ENCODE measurements around the gene TNFAIP8L3.

The TNFAIP8L3 gene

DNA sequence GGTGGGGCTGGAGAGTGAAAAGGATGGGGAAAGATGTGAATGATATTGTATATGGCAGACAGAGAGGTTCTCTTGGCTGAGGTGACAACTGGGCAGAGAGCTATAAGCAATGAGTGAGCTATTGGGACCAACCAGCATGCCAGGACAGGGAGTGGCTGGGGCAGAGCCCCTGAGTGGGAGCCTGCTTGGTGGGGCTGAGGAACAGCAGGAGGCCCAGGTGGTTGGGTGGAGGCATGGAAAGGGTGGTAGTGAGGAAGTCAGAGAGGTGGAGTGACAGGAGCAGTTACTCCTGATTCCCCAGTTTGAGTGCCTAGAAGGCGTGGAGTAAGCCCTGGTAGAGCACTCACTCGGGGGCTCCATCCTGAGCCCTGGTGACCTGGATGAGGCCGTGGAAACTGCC lies 15.5 kb upstream of the TNFAIP8L3 start:
- Mint-ChIP-seq H3K4me3 (no peak overlapping the region), H3K27me3 (ENCODE audit: low read depth) (peaks cover 26% of the 10 kb centered on the region), H3K36me3 (ENCODE audit: low read depth) (no peaks in the 10 kb centered on the region), H3K27ac (no peak overlapping the region), H3K9me3 (no peaks in the 10 kb centered on the region), H3K4me1 (no peaks in the 10 kb centered on the region)
- TF ChIP-seq, protein P1, sequence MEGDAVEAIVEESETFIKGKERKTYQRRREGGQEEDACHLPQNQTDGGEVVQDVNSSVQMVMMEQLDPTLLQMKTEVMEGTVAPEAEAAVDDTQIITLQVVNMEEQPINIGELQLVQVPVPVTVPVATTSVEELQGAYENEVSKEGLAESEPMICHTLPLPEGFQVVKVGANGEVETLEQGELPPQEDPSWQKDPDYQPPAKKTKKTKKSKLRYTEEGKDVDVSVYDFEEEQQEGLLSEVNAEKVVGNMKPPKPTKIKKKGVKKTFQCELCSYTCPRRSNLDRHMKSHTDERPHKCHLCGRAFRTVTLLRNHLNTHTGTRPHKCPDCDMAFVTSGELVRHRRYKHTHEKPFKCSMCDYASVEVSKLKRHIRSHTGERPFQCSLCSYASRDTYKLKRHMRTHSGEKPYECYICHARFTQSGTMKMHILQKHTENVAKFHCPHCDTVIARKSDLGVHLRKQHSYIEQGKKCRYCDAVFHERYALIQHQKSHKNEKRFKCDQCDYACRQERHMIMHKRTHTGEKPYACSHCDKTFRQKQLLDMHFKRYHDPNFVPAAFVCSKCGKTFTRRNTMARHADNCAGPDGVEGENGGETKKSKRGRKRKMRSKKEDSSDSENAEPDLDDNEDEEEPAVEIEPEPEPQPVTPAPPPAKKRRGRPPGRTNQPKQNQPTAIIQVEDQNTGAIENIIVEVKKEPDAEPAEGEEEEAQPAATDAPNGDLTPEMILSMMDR (IDR thresholded peaks at IDR 0.05; ENCODE audit: unreplicated experiment in 3 of 3): no peak

DNA sequence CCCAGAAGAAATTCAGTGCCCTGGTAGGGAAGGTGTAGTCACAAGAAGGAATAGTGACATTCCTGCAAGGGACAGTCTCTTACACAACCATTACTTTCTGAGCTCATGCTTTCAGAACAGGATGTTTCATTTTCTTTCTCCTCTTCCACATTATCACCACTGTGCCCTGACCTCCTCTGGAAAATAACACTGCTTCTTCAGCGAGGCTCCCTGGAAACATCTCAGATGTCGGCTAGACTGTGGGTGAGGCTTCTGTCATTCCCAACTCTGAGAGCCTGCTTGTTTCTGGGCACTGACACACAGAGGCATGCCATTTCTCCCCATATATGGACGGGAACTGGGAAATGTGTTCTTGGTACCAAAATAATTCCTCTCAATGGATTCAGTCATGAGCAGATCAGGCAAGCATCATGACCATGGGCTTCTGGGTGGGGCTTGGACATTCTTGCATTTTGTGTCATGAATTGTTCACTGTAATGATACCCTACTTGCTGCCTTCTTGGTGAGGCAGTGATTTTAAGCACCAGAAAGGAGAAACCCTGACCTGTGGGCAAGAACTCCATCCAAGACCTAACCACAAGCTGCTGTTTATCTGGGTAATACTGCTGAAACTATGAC lies 14.3 kb upstream of the TNFAIP8L3 start:
- Mint-ChIP-seq H3K4me3 (no peak overlapping the region), H3K27ac (no peak overlapping the region), H3K27me3 (ENCODE audit: low read depth) (peaks cover 37% of the 10 kb centered on the region), H3K36me3 (ENCODE audit: low read depth) (no peaks in the 10 kb centered on the region), H3K4me1 (peaks cover 8% of the 10 kb centered on the region), H3K9me3 (no peaks in the 10 kb centered on the region)
- TF ChIP-seq, protein P1 (IDR thresholded peaks at IDR 0.05; ENCODE audit: unreplicated experiment in 3 of 3): no peak

DNA sequence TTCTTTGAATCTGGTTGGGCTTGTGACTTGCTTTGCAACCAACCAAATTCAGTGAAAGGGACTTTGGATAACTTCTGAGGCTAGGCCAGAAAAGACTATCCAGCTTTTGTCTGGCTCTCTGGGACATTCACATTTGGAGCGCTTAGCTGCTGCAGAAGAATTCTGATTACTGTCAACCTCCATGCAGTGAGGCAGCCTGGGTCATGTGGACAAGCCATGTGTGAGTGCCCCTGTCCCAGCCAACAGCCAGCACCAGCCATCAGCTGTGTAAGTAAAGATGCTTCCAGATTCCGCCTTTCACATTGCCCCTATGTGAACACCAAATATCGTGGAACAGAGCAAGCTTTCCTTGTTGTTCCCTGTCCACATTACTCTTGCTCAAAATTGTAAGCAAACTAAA lies 12.9 kb upstream of the TNFAIP8L3 start:
- H3K27me3 Mint-ChIP-seq (ENCODE audit: low read depth): peaks cover 32% of the 10 kb centered on the region
- TF ChIP-seq, protein P1 (IDR thresholded peaks at IDR 0.05; ENCODE audit: unreplicated experiment in 3 of 3): no peak
- H3K36me3 Mint-ChIP-seq (ENCODE audit: low read depth): no peaks in the 10 kb centered on the region
- H3K4me3 Mint-ChIP-seq: no peak overlapping the region
- no peaks in the 10 kb centered on the region for H3K9me3 Mint-ChIP-seq
- H3K27ac Mint-ChIP-seq: no peak overlapping the region
- peaks cover 22% of the 10 kb centered on the region for H3K4me1 Mint-ChIP-seq

DNA sequence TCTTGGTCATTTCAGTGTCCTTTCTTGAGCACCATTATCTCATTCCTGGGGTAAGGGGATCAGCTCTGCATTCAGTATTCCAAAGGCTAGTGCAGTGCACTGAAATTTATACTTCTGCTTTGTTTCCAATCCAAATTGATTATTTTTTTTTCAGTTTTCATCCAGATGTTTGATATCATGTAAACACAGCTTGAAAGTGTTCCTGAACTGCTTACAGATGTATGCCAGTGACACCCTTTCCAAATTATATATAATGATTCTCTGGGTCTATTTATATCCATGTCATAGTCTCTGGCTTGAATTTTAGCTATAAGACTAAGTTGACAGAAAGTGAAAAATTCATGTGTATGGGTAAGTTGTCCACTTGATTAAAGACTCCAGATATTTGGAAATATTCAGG lies 11.8 kb upstream of the TNFAIP8L3 start:
- H3K36me3 Mint-ChIP-seq (ENCODE audit: low read depth): no peaks in the 10 kb centered on the region
- no peak overlapping the region for H3K4me3 Mint-ChIP-seq
- no peaks in the 10 kb centered on the region for H3K9me3 Mint-ChIP-seq
- no peak overlapping the region for H3K27ac Mint-ChIP-seq
- peaks cover 24% of the 10 kb centered on the region for H3K4me1 Mint-ChIP-seq
- H3K27me3 Mint-ChIP-seq (ENCODE audit: low read depth): peaks cover 34% of the 10 kb centered on the region
- TF ChIP-seq, protein P1 (IDR thresholded peaks at IDR 0.05; ENCODE audit: unreplicated experiment in 3 of 3): no peak

- H3K36me3 Mint-ChIP-seq (ENCODE audit: low read depth): no peaks in the 10 kb centered on the region
- TF ChIP-seq, protein P1 (IDR thresholded peaks at IDR 0.05; ENCODE audit: unreplicated experiment in 3 of 3): no peak
- H3K27me3 Mint-ChIP-seq (ENCODE audit: low read depth): peaks cover 36% of the 10 kb centered on the region
- H3K4me3 Mint-ChIP-seq: no peak overlapping the region
- no peak overlapping the region for H3K27ac Mint-ChIP-seq
- H3K4me1 Mint-ChIP-seq: peaks cover 24% of the 10 kb centered on the region
- H3K9me3 Mint-ChIP-seq: no peaks in the 10 kb centered on the region
Measured at GRCh38 chr15:51105430-51106016, 10.8 kb upstream of the TNFAIP8L3 start.

DNA sequence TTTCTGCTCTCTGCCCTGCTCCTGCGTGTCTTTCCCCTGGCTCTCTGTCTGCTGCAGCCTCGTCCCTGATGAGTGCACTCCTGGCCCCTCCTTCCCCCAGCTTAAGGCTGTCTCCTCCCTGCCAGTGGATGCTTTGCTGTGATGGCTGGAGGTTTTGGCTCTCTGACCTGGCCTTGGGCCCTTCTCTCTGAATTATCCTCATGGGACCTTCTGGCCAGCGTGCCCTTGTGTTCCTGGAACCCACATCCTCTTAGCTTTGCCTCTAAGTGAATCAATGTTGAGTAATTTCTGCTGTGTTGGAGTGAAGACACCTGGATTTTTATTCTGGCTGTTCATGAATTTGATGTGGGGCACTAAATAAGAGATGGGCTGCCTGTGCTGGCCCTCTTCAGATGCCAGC lies 9.8 kb upstream of the TNFAIP8L3 start:
- Mint-ChIP-seq H3K27me3 (ENCODE audit: low read depth) (peaks cover 38% of the 10 kb centered on the region), H3K9me3 (no peaks in the 10 kb centered on the region), H3K4me1 (peaks cover 24% of the 10 kb centered on the region), H3K36me3 (ENCODE audit: low read depth) (no peaks in the 10 kb centered on the region), H3K27ac (peak overlapping the region in 1 of 3 experiments; percentile 7), H3K4me3 (no peak overlapping the region)
- TF ChIP-seq, protein P1 (IDR thresholded peaks at IDR 0.05; ENCODE audit: unreplicated experiment in 3 of 3): no peak

Measured in nephron (organoid).